Measurements from ENCODE around the gene CCDC141. TPM values are rescaled to one million over a fixed set of nuclear protein-coding genes. Genes with fewer than 3 reads are reported as not detected.

CCDC141 gene
- polyA plus RNA-seq, 3 donors from 2014 or later, result 0.69 to 1.5 TPM; not detected in 1

- Mint-ChIP-seq H3K27me3 (ENCODE audit: low read depth in 3 of 3) (no peaks in the 10 kb centered on the region), H3K4me3 (no peak overlapping the region), H3K27ac (no peak overlapping the region), H3K9me3 (peaks cover 0 to 2% (median 0%) of the 10 kb centered on the region in 6 donors), H3K4me1 (no peaks in the 10 kb centered on the region), H3K36me3 (no peaks in the 10 kb centered on the region)
- DNase-seq, result no peak
Observed at GRCh38 chr2:178800510-178800909, 249.4 kb downstream of the CCDC141 start.

DNA sequence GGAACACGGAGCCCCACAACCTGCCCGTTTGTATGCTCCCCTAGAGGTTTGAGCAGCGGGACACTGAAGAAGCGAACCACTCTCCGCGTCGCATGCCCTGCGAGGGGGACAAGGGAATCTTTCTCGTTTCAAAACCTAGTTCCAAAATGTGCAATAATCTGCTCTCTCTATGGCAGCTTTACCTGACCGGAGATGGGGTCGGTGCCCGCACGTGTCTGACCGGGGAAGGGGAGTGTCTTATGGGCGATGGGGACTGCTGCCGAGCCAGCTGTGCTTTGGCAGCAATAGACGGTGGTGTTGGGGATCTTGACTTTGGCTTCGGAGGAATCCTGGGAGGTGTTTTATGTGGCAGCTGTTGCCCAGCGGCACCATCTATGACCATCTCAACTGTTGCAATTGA lies 250.6 kb downstream of the CCDC141 start:
- H3K27ac Mint-ChIP-seq, result no peak overlapping the region
- DNase-seq, result no peak
- no peaks in the 10 kb centered on the region for H3K4me1 Mint-ChIP-seq
- H3K36me3 Mint-ChIP-seq, result no peaks in the 10 kb centered on the region
- no peak overlapping the region for H3K4me3 Mint-ChIP-seq
- H3K27me3 Mint-ChIP-seq (ENCODE audit: low read depth in 3 of 3), result no peaks in the 10 kb centered on the region
- peaks cover 0 to 2% (median 0%) of the 10 kb centered on the region in 6 donors for H3K9me3 Mint-ChIP-seq

DNA sequence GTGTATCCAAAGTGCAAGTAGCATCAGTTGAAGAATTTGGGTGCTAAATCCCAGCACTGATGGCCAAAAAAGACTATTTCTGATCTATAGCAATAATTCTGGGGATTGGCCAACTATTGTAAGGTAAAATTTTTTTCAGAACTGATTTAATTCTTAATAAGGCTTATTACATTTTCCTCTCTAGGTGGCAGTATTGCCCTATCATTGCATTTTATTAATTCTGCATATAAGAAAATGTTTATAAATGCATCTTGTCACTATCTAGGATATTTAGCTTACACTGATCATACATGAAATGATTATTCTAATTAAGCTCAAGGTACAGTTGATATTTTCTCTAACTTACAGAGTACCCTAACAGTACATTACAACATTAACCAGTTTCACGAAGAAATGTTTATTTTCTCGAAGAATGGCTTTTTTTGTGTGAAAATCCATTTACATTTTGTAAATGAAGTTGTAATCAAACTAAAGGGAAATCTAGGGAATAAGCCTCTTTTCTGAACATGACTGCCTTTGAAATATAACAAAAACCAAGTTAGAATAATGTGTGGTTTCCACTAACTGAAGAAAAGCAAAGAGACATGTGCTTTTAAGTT lies 253.8 kb downstream of the CCDC141 start:
- no peak overlapping the region for H3K4me3 Mint-ChIP-seq
- peaks cover 0 to 2% (median 0%) of the 10 kb centered on the region in 6 donors for H3K9me3 Mint-ChIP-seq
- peaks cover 0 to 3% (median 0%) of the 10 kb centered on the region in 3 donors for H3K36me3 Mint-ChIP-seq
- no peak overlapping the region for H3K27ac Mint-ChIP-seq
- no peaks in the 10 kb centered on the region for H3K4me1 Mint-ChIP-seq
- peaks cover 0 to 3% (median 0%) of the 10 kb centered on the region in 3 donors for H3K27me3 Mint-ChIP-seq (ENCODE audit: low read depth in 3 of 3)
- DNase-seq, result no peak

- Mint-ChIP-seq H3K27me3 (ENCODE audit: low read depth in 3 of 3) (no peaks in the 10 kb centered on the region), H3K36me3 (peaks cover 0 to 3% (median 0%) of the 10 kb centered on the region in 3 donors), H3K4me1 (no peaks in the 10 kb centered on the region), H3K9me3 (no peaks in the 10 kb centered on the region), H3K27ac (no peak overlapping the region), H3K4me3 (no peak overlapping the region)
- no peak for DNase-seq
Observed at GRCh38 chr2:178787934-178788333, 262.0 kb downstream of the CCDC141 start.

- Mint-ChIP-seq H3K27ac (no peak overlapping the region), H3K27me3 (ENCODE audit: low read depth in 3 of 3) (no peaks in the 10 kb centered on the region), H3K4me1 (no peaks in the 10 kb centered on the region), H3K4me3 (no peak overlapping the region), H3K36me3 (peaks cover 0 to 3% (median 0%) of the 10 kb centered on the region in 3 donors), H3K9me3 (no peaks in the 10 kb centered on the region)
- no peak for DNase-seq
Observed at GRCh38 chr2:178787155-178787554, 262.8 kb downstream of the CCDC141 start.

- H3K4me1 Mint-ChIP-seq, result no peaks in the 10 kb centered on the region
- DNase-seq, result no peak
- no peak overlapping the region for H3K27ac Mint-ChIP-seq
- H3K36me3 Mint-ChIP-seq, result no peaks in the 10 kb centered on the region
- no peaks in the 10 kb centered on the region for H3K9me3 Mint-ChIP-seq
- H3K27me3 Mint-ChIP-seq (ENCODE audit: low read depth in 3 of 3), result no peaks in the 10 kb centered on the region
- H3K4me3 Mint-ChIP-seq, result no peak overlapping the region
Observed at GRCh38 chr2:178783889-178784288, 266.0 kb downstream of the CCDC141 start.

- no peak for DNase-seq
- Mint-ChIP-seq H3K36me3 (no peaks in the 10 kb centered on the region), H3K27ac (no peak overlapping the region), H3K4me3 (no peak overlapping the region), H3K27me3 (ENCODE audit: low read depth in 3 of 3) (no peaks in the 10 kb centered on the region), H3K4me1 (no peaks in the 10 kb centered on the region), H3K9me3 (no peaks in the 10 kb centered on the region)
Observed at GRCh38 chr2:178782236-178782635, 267.7 kb downstream of the CCDC141 start.

Other genes with a start within 250 kb of the CCDC141 start
- 1 to 10 TPM in 1 of 3 donors, under 1 TPM in 2; 0.06 to 1.7 (median 0.58) TPM for gene TTN, start 242.7 kb downstream of the CCDC141 start, polyA plus RNA-seq
- 1 to 10 TPM; 2.3 to 7.9 (median 6.6) TPM for gene SESTD1, start 214.7 kb upstream of the CCDC141 start, polyA plus RNA-seq